Left hindlimb (tissue), 1 donor: ENCODE measurements around the gene ADAD2.

Experiments used
- DNase-seq: peaks from one replicate; pipeline ENCODE4 v3.0.0-alpha.2; 2018

The ADAD2 gene

DNA sequence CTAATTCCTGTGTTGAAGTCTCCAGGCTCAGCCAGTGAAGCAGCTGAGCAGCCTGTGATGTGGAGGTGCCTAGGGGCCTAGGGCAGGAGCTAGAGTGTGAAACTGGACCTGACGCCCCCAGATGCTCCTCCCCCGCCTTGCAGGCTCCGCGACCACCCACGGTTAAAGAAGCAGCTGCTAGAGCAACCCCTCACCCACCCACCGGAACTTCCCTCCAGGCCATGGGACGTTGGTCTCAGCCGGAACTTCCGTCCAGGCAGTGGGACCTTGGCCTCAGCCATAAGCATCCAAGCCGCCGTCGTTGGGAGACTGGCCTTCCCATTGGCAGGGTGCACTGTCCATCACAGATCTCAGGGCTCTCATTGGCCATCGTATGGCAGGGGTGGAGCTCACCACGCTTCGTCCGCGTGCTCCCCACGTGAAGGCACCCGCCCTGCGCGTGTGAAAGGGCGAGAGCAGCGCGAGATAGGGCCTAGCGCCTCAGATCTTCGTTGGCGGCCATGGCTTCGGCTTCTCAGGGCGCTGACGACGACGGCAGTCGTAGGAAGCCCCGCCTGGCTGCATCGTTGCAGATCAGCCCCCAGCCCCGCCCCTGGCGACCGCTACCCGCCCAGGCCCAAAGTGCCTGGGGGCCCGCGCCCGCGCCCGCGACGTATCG is at the start of gene ADAD2:
Gene ADAD2 (plus strand): TSS at position 427 of the 658 bp plus-strand sequence. CDS start 74 bp downstream, at position 501.
- no peak for DNase-seq

DNA sequence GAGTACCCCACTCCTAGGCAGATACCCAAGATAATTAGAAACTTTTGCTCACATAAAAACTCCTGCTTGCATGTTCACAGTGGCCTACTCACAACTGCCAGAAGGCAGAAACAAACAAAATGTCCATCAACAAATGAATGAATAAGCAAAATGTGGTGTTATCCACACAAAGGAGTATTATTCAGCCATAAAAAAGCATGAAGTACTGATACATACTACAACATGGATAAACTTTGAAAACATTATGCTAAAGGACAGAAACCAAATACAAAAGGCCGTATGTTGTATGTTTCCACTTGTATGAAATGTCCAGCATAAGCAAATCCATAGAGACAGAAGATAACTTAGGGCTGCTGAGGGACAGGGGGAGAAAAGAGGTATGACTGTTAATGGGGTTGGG is 47.9 kb upstream of the ADAD2 start:
- DNase-seq = no peak

DNA sequence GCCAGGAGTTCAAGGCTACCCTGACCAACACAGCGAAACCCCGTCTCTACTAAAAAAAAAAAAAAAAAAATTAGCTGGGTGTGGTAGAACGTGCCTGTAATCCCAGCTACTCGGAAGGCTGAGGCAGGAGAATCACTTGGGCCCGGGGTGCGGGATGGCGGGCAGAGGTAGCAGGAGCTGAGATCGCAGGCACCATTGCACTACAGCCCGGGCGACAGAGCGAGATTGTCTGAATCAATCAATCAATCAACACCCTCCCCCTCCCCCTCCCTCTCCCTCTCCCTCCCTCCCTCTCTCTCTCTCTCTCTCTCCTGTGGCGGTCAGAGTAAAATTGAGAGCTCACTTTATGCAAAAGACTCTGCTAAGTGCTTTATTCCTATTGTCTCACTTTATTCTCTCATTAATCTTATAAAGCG is 47.2 kb upstream of the ADAD2 start:
- DNase-seq = no peak

DNA sequence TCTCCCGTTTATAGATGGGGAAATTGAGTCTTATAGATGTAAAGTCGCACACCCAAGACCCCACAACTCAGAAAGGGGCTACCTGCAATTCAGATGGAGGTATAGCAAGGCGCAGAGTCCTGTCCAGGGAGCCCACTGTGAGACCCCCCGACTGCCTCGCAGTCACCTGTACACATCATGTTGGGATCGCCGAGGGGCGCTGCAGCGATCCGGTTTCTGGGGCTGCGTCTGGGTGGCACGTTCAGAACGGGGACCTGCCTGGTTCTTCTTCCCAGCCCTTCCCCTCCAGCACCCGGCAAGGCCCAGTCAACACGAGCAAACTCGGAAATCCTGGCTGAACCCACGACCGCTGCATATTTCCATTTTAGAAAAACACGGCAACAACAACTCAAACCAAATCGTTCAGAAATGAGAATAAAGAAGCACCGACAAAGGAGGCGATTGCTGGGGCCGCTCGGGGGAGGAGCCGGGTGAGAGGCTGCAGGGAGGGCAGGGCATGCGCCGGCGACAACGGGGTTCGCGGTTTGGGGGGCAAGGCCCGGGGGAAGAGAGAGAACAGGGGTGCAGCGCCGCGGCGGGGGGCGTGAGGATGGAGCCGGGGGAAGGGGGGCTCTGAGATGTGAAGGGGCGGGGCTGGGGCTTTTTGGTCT is 46.6 kb upstream of the ADAD2 start:
- peak; percentile 43 for DNase-seq

DNA sequence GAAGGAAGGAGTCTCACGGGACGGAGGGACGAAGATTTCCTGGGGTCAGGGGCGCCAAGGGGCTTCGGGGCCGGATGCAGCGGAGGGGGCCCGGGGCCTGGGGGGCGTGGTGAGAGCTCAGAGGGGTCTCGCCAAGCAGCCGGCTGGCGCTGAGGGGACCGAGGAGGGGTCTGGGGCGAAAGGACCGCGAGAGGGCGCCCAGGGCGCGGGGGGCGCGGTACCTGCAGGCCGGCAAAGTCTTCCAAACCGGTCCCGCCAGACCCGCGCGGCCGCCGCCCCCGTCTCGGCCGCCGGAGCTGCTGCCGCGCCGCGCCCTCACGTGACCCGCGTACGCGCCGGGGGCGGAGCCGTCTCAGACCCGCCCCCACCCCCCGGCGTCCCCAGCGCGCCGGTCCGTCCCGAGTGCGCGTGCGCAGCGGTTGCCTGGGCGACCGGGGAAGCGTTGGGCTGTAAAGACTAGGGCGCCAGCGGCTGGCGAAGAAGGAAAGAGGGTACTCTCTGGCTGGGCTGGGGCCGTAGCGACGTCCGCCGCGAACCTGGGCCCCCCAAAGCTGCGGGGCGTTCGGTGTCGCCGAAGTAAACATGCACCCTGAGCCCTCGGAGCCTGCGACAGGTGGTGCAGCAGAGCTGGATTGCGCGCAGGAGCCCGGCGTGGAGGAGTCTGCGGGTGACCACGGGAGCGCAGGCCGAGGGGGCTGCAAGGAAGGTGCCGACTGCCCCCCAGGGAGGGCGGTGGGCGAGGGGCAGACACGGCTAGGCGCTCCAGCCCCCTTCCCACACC is 45.9 kb upstream of the ADAD2 start, which contains the start of the genes DNAAF1 and HSDL1:
Gene DNAAF1 (plus strand): TSS at position 450 of the 781 bp plus-strand sequence. CDS start 133 bp downstream, at position 583.
Gene HSDL1 (minus strand): TSS at position 319 of the 781 bp plus-strand sequence. CDS start 13,856 bp downstream, outside the sequence.
- DNase-seq = peak; percentile 93

DNA sequence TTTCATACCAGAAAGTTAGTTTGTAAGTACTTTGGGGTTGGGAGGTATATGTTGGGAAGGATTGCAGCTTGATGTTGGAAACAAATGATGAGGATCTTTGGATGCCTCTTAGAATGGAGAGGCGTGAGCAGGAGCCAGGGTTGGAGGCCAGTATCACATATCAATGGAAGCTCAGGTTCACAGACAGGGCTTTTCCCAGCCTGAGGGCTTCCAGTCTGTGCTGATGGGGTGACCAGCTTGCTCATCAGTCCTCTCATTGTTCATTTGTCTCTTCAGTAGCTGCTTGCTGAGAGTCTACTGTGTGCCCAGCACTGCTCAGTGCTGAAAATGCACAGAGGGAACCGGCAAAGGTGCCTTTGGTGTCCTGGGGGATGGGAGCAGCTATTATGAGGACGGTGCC is 40.0 kb upstream of the ADAD2 start:
- DNase-seq = no peak

DNA sequence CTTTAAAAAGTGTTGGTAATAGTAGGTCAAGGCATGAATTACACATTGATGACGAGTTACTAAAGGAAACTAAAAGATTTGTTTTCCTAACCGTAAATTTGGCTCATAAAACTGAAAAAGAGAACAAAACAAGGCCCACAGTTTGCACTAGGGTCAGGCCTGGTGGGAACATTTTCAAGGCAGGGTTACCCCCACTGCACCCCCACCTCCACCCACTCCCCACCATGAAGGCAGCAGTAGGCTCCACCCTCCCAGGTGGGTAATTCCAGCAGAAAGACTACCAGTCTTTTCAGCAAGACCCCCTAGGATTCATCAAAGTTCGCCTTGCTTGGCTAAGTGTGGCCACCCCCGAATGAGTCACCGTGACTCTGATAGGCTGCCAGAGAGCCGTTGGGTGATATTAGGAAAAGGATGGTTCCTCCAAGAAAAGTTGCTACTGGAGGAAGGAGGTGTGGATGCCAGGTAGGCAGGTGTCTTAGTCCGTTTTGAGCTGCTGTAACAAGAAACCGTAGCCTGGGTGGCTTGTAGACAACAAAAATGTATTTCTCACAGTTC is 37.2 kb upstream of the ADAD2 start:
- DNase-seq = no peak

DNA sequence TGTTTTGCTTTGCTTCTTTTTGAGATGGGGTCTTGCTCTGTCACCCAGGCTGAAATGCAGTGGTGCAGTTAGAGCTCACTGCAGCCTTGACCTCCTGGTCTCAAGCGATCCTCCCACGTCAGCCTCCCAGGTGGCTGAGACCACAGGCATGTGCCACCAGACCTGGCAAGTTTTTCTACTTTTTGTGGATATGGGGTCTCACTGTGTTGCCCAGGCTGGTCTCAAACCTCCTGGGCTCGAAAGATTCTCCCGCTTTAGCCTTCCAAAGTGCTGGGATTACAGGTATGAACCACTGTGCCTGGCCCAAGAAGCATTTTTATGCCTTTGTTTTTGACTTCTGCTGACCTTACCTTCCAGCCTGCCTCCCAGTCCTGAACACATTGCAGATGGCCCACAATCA is 35.7 kb upstream of the ADAD2 start:
- DNase-seq = no peak

DNA sequence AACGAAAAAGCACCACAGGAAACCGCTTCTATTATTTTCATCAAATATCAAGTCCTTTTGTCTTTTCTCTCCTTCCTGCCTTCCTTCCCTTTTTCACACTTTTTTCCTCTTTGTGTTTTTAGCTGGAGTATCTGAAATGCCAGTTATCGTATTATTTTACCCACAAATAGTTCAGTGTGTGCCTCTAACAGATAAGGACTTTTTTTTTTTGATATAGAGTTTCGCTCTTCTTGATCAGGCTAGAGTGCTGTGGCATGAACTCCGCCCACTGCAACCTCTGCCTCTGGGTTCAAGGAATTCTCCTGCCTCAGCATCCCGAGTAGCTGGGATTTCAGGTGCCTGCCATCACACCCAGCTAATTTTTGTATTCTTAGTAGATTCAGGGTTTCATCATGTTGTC is 35.2 kb upstream of the ADAD2 start:
- DNase-seq = no peak

DNA sequence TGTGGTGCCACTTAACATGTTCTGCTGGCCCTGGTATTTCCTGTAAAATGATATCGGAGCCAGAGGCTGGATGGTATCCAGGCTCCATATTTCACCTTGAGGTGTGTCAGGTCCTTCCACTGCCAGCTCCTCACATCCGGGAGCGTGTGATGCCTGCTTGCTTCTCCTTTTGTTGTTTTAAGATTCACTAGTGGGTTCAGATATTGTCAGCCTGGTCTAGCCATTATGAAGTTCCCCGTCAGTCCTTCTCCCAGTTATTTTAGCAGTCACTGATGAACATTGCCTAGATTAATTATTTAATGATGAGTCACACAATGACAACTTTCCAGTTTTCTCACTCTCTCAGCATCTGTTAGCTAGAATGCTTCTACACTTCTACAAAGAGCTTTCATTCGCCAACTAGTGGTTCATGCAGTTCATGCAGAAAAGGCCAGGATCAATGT is 34.6 kb upstream of the ADAD2 start:
- DNase-seq = no peak

DNA sequence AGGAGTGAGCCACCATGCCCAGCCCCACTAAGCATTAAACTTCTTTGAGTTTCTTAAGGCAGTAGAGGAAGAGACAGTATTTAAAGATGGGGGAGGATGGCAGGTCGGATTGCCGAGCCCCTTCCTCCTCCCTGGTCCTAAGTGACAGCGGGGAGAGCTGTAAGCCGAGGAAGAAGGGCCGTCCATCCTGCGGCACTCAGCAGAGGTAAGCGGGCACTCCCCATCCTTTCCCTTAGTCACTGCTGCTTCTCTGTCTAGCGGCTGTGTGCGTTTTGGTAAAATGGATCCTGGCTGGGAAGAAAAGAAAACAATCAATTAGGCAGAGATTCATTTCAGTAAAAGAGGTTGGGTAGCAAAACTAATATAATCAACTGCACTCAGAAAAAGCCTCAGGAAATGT is 31.9 kb upstream of the ADAD2 start:
- DNase-seq = no peak

DNA sequence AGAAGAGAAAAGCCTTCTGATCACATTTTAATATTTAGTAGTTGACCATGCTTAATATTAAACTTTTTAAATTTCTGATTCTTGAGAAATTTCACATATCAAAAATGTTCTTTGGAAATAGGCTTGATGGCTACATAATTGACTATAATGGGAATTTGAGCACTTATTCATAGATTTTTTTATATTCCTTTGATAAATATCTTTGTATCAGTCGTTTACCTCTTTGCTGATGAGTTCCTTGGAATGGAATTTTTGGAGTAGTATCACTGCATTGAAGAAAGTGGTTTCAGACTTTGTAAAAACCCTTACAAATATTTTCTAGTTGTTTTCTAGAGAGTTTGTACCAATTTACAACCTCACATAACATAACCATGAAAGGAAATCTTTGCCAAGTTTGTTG is 31.2 kb upstream of the ADAD2 start:
- no peak for DNase-seq

DNA sequence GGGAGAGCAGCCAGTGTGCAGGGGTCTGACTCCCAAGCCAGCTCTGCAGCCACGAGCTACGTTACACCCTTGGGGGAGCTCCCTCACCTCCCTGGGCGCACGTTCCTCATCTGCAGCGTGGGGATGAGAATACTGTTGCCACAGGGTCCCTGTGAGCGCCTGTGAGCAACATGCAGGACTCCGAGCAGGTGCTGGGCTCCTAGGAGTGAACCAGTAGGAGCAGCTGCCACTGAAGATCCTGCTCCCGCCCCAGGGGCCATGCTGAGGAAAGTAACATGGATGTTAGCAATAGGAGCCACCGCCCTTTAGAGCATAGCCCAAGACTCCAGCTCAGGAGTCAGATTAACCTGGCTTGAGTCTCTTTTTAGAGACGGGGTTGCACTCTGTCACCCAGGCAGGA is 29.9 kb upstream of the ADAD2 start:
- no peak for DNase-seq

DNA sequence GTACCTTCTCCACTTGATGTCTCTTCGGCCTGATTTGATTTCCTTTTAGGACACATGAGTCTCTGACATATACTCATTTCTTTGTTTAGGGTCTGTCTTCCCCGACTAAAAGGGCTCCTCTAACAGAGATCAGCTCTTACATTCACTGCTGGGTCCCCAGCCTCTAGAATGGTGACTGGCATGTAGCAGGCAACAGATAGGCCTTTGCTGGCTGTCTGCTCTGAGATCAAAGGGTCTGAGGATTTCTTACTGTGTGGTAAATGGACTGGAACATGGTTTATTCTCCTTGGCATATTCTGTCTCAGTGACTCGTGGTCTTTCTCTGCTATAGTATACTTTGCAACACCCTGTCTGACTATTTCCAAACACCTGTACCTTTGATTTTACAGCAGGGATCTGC is 29.2 kb upstream of the ADAD2 start:
- DNase-seq = no peak

DNA sequence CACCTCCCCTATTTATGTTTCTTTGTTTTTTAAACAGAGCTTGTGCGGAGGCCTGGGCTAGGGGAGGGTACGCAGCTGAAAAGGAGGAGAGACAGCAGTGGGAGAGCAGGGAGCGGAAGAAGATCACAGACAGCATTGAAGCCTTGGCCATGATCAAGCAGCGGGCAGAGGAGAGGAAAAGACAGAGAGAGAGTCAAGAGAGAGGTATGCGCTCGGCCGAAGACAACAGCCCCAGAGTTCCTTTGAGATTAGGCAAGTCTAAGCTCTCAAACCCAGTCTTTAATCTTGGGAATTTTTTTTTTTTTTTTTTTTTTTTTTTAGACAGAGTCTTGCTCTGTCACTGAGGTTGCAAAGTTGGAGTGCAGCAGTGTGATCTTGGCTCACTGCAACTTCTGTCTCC is 25.2 kb upstream of the ADAD2 start:
- no peak for DNase-seq

DNA sequence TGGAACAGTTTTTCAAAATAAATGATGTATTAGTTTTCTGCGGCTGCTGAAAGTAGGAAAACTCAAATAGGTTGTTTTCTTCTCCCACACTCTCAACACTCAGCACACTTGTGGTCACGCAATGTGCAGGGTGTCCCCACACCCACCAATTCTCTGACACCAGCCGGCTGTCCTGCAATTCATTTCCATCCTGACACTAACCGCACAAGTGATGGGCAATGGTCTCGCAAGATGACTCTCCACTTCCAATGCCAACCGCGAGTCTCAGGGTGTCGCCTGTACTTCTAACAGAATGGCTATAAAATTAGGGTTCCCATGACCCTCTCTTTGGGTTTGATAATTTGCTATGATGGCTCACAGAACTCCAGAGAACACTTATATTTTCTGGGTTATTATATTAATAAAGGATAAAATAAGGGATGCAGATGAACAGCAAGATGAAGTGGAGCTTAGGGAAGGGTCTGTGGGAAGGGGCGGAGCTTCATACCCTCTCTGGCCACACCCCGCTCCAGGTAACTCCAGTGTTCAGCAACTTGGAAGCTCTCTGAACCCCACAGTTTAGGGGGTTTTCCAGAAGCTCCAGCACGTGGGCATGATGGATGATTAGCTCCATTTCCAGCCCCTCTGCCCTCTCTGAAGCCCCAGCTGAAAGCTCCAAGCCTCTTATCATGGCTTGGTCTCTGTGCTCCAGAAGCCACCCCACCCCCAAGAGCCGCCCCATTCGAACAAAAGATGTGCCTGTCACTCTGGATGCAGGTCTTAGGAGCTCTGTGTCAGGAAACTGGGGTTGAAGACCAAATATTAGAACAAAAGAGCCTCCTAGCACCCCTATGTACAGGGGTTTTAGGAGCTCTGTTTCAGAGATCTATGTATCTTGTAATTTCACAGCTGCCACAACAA is 23.9 kb upstream of the ADAD2 start:
- no peak for DNase-seq

DNA sequence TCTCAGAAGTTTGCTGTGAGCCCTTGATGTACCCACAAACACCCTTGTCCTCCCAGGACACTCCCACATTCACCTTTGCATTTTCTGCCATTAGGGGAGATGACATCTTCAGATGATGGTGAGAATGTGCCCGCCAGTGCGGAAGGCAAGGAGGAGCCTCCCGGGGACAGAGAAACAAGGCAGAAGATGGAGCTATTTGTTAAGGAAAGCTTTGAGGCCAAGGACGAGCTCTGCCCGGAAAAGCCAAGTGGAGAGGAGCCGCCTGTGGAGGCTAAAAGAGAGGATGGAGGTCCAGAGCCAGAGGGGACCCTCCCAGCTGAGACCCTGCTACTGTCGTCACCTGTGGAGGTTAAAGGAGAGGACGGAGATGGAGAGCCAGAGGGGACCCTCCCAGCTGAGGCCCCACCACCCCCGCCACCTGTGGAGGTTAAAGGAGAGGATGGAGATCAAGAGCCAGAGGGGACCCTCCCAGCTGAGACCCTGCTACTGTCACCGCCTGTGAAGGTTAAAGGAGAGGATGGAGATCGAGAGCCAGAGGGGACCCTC is 21.1 kb upstream of the ADAD2 start:
- no peak for DNase-seq

DNA sequence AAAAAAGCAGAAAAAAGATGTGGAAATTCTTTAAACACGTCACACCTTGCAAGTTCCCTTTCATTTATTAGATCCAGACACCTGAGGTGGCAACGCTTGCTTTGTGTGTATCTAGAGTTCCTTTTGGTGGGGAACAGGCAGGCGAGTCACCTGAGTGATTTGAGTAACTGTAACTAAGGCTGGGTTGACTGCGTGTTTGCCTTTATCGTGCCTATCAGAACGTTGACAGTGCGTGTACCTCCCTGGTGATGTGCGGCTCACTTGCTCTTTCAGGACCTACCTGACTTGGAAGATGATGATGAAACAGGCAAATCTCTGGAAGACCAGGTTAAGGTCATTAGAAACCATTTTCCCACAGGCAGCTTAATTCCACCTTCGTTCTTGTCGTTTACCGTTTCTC is 16.6 kb upstream of the ADAD2 start:
- no peak for DNase-seq

DNA sequence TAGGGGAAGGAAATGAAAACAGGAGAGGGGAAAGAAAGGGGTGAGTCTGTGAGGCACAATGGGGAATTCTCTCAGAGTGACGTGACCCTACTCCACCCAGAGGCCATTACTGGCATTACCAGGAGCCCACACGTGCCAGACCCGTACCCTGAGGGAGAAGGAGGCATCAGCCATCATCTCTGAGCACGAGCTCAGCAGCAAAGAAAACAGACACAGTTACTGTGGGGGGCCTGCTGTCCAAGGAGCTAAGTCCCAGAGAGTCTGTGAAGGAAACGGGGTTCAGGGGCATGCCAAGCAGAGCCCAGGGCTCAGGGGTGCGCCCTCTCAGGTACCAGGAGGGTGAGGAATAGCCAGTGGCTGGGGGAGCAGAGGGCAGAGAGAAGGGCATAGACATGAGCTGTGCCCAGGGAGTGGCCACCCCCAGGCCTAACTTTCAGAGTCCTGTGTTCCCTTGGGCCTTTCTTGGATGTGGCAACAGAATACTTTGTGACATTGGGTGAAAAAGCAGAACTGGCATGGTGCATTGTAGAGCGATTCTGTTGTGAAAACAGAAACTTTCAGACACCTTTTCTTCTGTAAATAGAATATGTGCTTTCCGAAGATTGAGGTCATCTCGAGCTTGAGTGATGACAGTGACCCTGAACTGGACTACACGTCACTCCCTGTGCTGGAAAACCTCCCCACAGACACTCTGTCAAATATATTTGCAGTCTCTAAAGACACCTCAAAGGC is 15.4 kb upstream of the ADAD2 start:
- no peak for DNase-seq

DNA sequence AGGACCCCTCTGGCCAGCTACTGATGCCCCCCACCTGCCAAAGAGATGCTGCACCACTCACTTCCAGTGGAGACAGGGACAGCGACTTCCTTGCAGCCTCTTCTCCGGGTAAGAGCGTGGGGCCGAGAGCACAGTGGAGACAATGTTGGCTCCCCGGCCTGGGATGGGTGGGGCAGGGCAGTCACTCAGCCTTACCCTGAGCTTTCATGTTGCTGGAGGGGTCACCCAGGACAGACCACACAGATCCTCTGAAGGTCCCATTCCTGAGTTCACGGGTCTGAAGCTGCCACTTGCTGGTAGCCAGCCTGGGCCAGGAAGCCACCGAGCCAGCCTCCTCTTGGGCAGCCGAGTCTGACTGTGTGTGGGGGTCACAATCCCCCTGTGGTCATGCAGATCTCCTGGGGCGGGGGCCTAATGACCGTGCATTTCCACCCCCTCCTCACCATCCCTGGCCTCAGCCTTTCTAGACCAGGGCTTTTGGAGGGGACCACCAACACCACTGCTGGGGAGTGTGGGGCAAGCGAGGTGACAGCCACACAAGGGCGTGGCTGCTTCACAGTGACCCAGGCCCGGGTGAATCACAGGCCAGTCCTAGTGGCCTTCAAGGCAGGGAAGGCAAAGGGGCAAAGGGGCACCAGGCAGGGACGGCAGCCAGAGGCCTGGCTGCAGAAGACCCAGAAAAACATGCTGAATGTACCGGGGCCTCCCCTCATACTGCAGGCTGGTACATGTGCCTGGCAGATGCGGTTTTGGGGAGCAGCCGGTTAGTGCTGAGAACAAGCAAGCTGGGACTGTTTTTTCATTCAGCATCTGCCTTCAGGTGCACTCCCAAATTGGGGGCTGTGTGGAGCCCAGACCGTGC is 14.5 kb upstream of the ADAD2 start:
- no peak for DNase-seq
